ENCODE data around the gene HSD17B12. TPM values are rescaled to one million over a fixed set of nuclear protein-coding genes. Genes with fewer than 3 reads are reported as not detected.

HSD17B12 gene
- total and polyA plus RNA-seq, 2 of the 13 experiments (the other 11 are each of a cell fraction or from before 2014, with no cell fraction given), result 50.3 to 117 TPM

DNA sequence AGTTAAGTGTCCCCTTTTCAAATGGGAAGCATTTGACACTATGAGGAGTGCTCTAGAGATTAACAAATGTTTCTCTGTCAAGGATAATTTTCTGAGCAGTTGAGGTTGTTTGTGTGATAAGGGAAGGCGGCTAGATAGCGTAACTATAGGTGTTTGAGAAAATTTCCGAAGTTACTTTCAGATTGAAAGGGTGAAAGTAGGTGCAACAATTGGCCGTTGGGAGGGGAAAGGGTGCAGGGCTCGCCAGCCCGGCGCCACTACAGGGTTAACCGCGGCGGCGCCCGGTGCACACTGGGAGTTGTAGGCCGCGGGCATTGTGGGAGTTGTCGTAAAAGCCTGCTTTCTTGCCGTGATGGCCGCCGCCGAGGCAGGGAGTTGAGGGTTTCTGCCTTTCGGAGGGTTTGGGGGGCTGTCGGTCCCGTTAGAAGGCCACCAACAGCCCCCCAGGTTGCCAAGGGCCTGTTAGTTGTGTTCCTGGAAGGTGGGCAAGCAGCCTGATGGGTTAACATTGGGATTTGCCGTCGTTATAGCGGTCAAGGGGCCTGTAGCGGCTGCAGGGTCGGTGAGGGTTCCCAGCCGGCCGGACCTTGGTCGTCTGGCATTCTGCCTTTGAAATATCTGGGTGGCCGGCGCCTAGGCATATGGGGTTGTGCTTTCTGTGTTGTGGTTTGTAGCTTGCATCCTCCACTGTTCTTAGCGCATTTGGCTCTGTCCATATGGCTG, 36.5 kb upstream of the HSD17B12 start (continued):
- TF ChIP-seq, protein P1, sequence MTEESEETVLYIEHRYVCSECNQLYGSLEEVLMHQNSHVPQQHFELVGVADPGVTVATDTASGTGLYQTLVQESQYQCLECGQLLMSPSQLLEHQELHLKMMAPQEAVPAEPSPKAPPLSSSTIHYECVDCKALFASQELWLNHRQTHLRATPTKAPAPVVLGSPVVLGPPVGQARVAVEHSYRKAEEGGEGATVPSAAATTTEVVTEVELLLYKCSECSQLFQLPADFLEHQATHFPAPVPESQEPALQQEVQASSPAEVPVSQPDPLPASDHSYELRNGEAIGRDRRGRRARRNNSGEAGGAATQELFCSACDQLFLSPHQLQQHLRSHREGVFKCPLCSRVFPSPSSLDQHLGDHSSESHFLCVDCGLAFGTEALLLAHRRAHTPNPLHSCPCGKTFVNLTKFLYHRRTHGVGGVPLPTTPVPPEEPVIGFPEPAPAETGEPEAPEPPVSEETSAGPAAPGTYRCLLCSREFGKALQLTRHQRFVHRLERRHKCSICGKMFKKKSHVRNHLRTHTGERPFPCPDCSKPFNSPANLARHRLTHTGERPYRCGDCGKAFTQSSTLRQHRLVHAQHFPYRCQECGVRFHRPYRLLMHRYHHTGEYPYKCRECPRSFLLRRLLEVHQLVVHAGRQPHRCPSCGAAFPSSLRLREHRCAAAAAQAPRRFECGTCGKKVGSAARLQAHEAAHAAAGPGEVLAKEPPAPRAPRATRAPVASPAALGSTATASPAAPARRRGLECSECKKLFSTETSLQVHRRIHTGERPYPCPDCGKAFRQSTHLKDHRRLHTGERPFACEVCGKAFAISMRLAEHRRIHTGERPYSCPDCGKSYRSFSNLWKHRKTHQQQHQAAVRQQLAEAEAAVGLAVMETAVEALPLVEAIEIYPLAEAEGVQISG (CRISPR knock-in tag; IDR thresholded peaks at IDR 0.05), result peak; percentile 95
- TF ChIP-seq HMG20B (CRISPR knock-in tag; conservative IDR thresholded peaks at IDR 0.05) (peak; percentile 57; the same call in 1 of the 2 replicates), ZNF780A (CRISPR knock-in tag; IDR thresholded peaks at IDR 0.05) (no peak), NR2F2 (IDR thresholded peaks at IDR 0.05; ENCODE audit: borderline replicate concordance, low read depth) (peak; percentile 58; the same call in 1 of the 2 replicates), ZNF883 (CRISPR knock-in tag; IDR thresholded peaks at IDR 0.05; ENCODE audit: not compliant biosample characterization) (peak; percentile 46), IRF2 (CRISPR knock-in tag; IDR thresholded peaks at IDR 0.05) (peak; percentile 97), ZNF264 (CRISPR knock-in tag; IDR thresholded peaks at IDR 0.05) (no peak; the same call in 1 of the 2 replicates), NFKB2 (CRISPR knock-in tag; IDR thresholded peaks at IDR 0.05; ENCODE audit: borderline replicate concordance) (peak; percentile 69; the same call in 1 of the 2 replicates), RBM22 (optimal IDR thresholded peaks at IDR 0.05; ENCODE audit: low read length) (no peak), ZNF776 (CRISPR knock-in tag; IDR thresholded peaks at IDR 0.05) (0 out of 2 replicates have a peak, but pooled peaks have one; percentile 82), ZNF839 (CRISPR knock-in tag; IDR thresholded peaks at IDR 0.05; ENCODE audit: borderline replicate concordance) (no peak)
- TF ChIP-seq, protein P2, sequence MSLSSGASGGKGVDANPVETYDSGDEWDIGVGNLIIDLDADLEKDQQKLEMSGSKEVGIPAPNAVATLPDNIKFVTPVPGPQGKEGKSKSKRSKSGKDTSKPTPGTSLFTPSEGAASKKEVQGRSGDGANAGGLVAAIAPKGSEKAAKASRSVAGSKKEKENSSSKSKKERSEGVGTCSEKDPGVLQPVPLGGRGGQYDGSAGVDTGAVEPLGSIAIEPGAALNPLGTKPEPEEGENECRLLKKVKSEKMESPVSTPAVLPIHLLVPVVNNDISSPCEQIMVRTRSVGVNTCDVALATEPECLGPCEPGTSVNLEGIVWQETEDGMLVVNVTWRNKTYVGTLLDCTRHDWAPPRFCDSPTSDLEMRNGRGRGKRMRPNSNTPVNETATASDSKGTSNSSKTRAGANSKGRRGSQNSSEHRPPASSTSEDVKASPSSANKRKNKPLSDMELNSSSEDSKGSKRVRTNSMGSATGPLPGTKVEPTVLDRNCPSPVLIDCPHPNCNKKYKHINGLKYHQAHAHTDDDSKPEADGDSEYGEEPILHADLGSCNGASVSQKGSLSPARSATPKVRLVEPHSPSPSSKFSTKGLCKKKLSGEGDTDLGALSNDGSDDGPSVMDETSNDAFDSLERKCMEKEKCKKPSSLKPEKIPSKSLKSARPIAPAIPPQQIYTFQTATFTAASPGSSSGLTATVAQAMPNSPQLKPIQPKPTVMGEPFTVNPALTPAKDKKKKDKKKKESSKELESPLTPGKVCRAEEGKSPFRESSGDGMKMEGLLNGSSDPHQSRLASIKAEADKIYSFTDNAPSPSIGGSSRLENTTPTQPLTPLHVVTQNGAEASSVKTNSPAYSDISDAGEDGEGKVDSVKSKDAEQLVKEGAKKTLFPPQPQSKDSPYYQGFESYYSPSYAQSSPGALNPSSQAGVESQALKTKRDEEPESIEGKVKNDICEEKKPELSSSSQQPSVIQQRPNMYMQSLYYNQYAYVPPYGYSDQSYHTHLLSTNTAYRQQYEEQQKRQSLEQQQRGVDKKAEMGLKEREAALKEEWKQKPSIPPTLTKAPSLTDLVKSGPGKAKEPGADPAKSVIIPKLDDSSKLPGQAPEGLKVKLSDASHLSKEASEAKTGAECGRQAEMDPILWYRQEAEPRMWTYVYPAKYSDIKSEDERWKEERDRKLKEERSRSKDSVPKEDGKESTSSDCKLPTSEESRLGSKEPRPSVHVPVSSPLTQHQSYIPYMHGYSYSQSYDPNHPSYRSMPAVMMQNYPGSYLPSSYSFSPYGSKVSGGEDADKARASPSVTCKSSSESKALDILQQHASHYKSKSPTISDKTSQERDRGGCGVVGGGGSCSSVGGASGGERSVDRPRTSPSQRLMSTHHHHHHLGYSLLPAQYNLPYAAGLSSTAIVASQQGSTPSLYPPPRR (CRISPR knock-in tag; IDR thresholded peaks at IDR 0.05; ENCODE audit: borderline replicate concordance), result no peak
- TF ChIP-seq, protein P3, sequence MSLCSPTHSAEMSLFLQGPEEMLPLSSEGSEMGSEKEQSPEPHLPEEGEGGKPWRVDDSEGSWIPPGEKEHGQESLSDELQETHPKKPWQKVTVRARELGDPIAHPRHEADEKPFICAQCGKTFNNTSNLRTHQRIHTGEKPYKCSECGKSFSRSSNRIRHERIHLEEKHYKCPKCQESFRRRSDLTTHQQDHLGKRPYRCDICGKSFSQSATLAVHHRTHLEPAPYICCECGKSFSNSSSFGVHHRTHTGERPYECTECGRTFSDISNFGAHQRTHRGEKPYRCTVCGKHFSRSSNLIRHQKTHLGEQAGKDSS (CRISPR knock-in tag; IDR thresholded peaks at IDR 0.05; ENCODE audit: borderline replicate concordance, low read depth), result peak; percentile 31; the same call in 1 of the 2 replicates
- TF ChIP-seq, protein P4, sequence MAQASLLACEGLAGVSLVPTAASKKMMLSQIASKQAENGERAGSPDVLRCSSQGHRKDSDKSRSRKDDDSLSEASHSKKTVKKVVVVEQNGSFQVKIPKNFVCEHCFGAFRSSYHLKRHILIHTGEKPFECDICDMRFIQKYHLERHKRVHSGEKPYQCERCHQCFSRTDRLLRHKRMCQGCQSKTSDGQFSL (CRISPR knock-in tag; IDR thresholded peaks at IDR 0.05), result no peak
- TF ChIP-seq, protein P5, sequence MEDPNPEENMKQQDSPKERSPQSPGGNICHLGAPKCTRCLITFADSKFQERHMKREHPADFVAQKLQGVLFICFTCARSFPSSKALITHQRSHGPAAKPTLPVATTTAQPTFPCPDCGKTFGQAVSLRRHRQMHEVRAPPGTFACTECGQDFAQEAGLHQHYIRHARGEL (CRISPR knock-in tag; IDR thresholded peaks at IDR 0.05), result no peak
- TF ChIP-seq, protein P6, sequence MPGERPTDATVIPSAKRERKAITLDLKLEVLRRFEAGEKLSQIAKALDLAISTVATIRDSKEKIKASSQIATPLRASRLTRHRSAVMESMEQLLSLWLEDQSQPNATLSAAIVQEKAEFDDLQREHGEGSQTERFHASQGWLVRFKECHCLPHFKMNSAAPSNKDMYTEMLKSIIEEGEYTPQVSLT (CRISPR knock-in tag; IDR thresholded peaks at IDR 0.05; ENCODE audit: borderline replicate concordance, low read depth), result 0 out of 2 replicates have a peak, but pooled peaks have one; percentile 40
